Mucosa of stomach (tissue), 1 donor: ENCODE measurements around the gene SLC6A18.

Source experiments
- H3K27me3 ChIP-seq: one replicate; pipeline ENCODE4 v1.7.0; 2013; ENCODE audit warnings: mild to moderate bottlenecking, low read length; ENCODE audit not compliant: control insufficient read depth, insufficient read depth
- H3K36me3 ChIP-seq: one replicate; pipeline ENCODE4 v1.7.0; 2013; ENCODE audit warnings: low read length; ENCODE audit not compliant: control insufficient read depth, insufficient read depth
- H3K4me1 ChIP-seq: one replicate; pipeline ENCODE4 v1.7.0; 2013; ENCODE audit warnings: mild to moderate bottlenecking, low read length; ENCODE audit not compliant: control insufficient read depth, insufficient read depth
- H3K4me3 ChIP-seq: one replicate; pipeline ENCODE4 v1.7.0; 2013; ENCODE audit warnings: low read length
- H3K9ac ChIP-seq: one replicate; pipeline ENCODE4 v1.7.0; 2013; ENCODE audit warnings: mild to moderate bottlenecking, low read length, moderate library complexity
- H3K9me3 ChIP-seq: one replicate; pipeline ENCODE4 v1.7.0; 2013; ENCODE audit warnings: mild to moderate bottlenecking, low read length, moderate library complexity; ENCODE audit not compliant: control insufficient read depth
- donor health status: Pancreatic carcinoma.

Gene SLC6A18

DNA sequence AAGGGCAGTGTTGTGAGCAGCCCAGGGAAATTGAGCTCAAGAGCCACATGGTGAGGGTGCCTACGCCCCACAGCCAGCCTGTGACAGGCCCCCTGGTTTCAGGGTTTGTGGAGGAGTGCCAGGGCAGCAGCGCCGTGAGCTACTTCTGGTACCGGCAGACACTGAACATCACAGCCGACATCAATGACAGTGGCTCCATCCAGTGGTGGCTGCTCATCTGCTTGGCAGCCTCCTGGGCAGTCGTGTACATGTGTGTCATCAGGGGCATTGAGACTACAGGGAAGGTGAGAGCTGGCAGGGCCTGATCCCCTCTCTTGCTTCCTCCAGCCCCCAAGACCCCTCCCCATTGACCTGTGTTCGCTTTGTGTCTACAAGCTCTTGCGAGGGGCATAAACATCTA is 10.2 kb downstream of the SLC6A18 start:
- H3K4me1 ChIP-seq, result peaks cover 14% of the 10 kb centered on the region

DNA sequence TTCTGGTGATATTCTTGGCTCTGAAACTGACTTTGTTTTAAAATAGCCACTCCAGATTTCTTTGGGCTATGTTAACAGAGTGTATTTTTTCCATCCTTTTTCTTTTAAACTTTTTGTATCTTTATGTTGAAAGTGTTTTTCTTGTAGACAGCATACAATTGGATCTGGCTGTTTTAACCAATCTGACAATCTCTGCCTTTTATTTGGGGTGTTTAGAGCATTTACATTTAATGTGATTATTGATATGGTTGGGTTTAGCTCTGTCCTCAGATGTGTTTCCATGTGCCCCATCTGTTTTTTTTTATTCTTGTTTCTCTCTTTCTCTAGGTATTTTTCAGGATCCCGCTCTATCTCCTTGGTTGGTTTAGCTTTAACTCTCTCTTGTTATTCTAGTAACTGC is 10.7 kb downstream of the SLC6A18 start:
- Histone ChIP-seq H3K4me3 (no peak overlapping the region), H3K9me3 (no peaks in the 10 kb centered on the region), H3K9ac (no peak overlapping the region), H3K27me3 (no peaks in the 10 kb centered on the region), H3K36me3 (no peaks in the 10 kb centered on the region), H3K4me1 (peaks cover 14% of the 10 kb centered on the region)

More for the DNA sequence above, 10.2 kb downstream of the SLC6A18 start:
- Histone ChIP-seq H3K9me3 (no peaks in the 10 kb centered on the region), H3K9ac (no peak overlapping the region), H3K36me3 (no peaks in the 10 kb centered on the region), H3K27me3 (no peaks in the 10 kb centered on the region), H3K4me3 (no peak overlapping the region)

DNA sequence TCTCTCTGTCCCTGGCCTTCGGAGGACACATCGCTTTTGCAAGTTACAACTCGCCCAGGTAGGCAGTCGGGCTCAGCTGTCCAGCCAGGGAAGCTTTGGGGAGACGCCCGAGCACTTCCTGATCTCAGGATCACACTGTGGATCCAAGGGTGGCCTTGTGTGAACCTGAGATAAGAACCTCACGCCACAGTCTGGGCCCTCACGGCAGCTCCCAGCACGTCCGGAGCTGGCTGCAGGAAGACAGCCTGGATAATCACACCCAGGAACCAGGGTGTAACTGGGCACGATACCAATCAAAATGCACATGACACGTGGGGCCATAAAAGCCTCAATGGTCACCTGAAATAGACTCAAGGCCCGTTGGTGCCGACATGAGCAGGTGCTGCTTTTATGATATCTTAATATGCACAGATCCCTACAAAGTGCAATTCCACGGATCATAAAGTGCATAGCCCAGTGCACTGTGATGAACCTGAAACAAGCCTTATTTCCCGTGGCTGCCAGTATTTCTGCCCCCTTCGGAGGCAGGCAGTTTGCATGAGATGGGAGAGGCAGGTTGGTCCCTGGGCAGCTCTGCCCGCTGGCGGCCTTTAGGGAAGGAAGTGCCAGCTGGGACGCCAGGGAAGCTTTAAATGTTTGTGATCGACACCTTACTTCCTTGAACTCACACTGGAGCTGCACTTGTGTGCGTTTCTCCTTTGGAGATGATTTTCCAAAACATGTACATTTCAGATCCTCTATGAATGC is 14.5 kb downstream of the SLC6A18 start:
- no peak overlapping the region for H3K9ac ChIP-seq

DNA sequence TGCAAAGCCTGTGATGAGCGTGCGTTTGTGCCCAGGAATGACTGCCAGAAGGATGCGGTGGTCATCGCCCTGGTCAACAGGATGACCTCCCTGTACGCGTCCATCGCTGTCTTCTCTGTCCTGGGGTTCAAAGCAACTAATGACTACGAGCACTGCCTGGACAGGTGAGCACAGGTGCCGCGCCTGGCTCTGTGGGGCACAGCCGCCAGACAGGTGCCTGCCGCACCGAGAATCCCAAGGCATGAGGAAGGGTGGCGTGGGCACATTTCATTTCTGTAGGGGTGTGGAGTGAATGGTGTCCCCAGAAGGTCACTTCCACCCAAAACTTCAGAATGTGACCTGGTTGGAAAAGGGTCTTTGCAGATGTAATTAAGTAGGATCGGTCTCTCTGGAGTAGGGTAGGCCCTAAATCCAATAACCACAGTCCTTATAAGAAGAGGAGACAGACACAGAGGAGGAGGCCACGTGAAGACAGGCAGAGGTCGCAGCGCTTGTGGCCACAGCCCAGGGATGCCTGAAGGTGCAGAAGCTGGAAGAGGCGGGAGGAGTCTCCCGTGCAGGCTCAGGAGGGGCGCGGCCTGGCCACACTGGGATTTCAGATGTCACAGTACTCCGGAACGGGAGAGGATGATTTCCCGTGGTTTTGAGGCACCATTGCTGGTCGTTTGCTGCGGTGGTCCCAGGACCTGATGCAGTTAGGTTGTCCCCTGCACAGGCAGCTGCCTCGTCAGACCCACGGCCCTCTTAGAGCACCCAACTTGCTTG is 15.5 kb downstream of the SLC6A18 start:
- Histone ChIP-seq H3K9me3 (no peaks in the 10 kb centered on the region), H3K4me3 (no peak overlapping the region), H3K27me3 (peaks cover 19% of the 10 kb centered on the region), H3K36me3 (no peaks in the 10 kb centered on the region), H3K4me1 (peaks cover 14% of the 10 kb centered on the region), H3K9ac (no peak overlapping the region)

More for the DNA sequence above, 14.5 kb downstream of the SLC6A18 start:
- Histone ChIP-seq H3K4me1 (peaks cover 14% of the 10 kb centered on the region), H3K9me3 (no peaks in the 10 kb centered on the region), H3K36me3 (no peaks in the 10 kb centered on the region), H3K4me3 (no peak overlapping the region), H3K27me3 (peaks cover 9% of the 10 kb centered on the region)

DNA sequence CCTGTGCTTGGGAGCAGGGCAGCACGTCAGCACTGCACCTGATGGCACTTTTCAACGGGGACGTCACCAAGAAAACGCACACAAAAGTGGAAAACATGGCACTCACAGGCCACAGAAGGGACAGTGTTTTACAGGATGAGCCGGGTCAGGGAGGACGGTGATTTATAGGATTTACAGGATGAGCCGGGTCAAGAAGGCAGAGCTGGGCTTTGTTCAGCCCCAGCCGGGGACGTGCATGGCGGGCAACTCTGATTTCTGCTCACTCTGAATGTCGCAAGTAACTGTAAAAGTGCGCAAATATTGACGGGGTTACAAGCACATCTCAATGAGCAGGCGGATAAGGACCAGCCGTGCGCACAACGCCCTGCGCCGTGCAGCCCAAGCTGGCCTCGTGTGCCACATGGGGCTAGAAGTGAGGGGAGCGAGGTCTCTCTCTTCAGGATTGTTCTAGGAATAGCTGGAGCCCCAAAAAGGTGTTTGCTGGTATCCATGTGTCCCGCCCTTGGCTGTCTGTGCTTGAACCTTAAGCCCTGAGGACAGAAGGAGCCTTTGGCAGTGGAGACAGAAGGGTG is 16.4 kb downstream of the SLC6A18 start:
- H3K27me3 ChIP-seq, result peaks cover 28% of the 10 kb centered on the region
- H3K4me3 ChIP-seq, result no peak overlapping the region
- no peaks in the 10 kb centered on the region for H3K36me3 ChIP-seq
- H3K9ac ChIP-seq, result no peak overlapping the region
- no peaks in the 10 kb centered on the region for H3K9me3 ChIP-seq
- peaks cover 14% of the 10 kb centered on the region for H3K4me1 ChIP-seq

DNA sequence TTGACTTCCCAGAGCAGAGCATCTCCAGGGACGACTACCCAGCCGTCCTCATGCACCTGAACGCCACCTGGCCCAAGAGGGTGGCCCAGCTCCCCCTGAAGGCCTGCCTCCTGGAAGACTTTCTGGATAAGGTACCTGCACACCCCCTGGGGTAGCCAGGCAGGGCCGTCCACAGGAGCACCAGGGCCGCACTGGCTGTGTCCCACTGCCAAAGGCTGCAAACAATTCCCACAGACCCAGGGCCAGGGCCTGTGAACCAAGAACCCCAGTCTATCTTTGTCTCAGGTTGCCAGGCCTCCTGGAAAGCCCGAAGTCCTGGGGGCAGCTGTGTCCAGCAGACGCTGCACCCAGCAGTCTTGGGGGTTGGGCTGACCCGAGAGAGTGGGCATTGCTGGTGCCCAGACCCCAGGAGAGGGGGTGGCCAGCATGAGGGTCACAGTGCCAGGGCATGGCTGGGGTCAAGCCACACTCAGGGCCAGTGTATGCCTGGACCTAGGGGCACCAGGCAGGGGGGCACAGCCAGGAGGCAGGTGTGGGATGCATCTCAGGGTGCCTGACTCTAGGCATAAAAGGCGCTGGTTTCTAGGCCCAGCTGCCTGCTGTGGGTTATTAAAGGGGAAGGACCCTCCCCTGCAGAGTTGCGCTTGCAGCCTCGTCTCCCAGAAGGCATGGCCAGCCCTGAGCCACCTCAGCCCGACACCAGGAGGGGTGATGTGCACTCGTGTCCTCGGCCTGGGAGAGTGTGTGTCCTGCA is 17.7 kb downstream of the SLC6A18 start:
- no peak overlapping the region for H3K9ac ChIP-seq
- no peaks in the 10 kb centered on the region for H3K36me3 ChIP-seq
- H3K27me3 ChIP-seq, result peaks cover 30% of the 10 kb centered on the region
- peaks cover 14% of the 10 kb centered on the region for H3K4me1 ChIP-seq
- no peaks in the 10 kb centered on the region for H3K9me3 ChIP-seq
- no peak overlapping the region for H3K4me3 ChIP-seq

DNA sequence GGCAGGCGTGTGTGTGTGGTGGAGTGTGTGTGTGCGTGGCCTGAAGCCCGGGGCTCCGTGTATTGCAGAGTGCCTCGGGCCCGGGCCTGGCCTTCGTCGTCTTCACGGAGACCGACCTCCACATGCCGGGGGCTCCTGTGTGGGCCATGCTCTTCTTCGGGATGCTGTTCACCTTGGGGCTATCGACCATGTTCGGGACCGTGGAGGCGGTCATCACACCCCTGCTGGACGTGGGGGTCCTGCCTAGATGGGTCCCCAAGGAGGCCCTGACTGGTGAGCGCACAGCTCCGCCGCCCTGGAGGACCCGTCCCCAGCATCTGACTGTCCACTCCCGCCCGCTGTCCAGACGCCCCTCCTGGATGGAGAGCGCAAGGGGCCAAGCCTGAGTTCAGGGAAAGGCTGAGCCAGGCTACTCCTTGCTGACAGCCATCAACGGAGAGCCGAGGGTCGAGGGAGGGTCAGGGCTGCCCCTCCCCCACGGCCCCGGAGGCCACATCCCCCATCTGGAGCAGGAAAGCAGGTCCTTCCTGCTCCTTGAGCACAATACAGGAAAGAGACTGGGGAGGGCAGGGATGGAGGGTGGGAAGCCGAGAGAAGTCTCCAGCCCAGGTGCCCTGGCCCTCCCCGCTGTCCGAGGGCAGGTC is 18.4 kb downstream of the SLC6A18 start:
- H3K27me3 ChIP-seq, result peaks cover 30% of the 10 kb centered on the region
- H3K36me3 ChIP-seq, result no peaks in the 10 kb centered on the region
- H3K4me3 ChIP-seq, result no peak overlapping the region
- peaks cover 14% of the 10 kb centered on the region for H3K4me1 ChIP-seq
- no peak overlapping the region for H3K9ac ChIP-seq
- H3K9me3 ChIP-seq, result no peaks in the 10 kb centered on the region

DNA sequence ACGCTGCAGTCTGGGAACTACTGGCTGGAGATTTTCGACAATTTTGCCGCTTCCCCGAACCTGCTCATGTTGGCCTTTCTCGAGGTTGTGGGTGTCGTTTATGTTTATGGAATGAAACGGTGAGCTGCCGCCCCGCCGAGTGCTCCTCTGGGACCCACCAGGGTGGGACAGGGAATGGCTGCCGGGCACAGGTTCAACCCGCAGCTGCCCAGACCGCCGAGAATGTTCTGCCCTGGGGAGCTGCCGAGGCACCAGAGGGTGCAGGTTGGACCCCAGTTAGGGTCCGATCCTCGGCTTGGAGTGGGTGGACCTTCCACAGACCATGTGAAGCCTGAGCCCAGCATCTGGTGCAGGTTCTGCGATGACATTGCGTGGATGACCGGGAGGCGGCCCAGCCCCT is 19.1 kb downstream of the SLC6A18 start:
- no peaks in the 10 kb centered on the region for H3K36me3 ChIP-seq
- H3K4me3 ChIP-seq, result no peak overlapping the region
- H3K9ac ChIP-seq, result no peak overlapping the region
- H3K9me3 ChIP-seq, result no peaks in the 10 kb centered on the region
- peaks cover 10% of the 10 kb centered on the region for H3K4me1 ChIP-seq
- H3K27me3 ChIP-seq, result peaks cover 30% of the 10 kb centered on the region

DNA sequence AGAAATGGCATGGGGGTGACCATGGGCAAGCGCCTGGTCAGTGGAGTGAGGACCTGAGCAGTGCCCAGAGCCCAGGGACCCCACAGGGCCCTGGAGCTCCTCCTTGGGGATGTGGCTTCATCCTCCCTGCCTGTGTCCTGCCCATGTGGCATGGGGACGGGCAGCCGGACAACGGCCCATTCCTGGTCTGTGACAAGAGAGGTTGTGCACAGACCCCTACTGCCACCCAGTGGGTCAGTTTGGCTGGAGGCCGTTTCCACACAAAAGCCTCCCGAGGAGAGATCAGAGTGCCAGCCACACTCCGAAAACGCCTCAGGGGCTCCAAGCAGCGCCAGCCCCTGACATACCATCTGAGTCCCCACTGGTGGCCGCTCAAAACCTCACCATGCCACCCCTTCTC is 19.8 kb downstream of the SLC6A18 start:
- peaks cover 3% of the 10 kb centered on the region for H3K4me1 ChIP-seq
- no peak overlapping the region for H3K4me3 ChIP-seq
- peaks cover 30% of the 10 kb centered on the region for H3K27me3 ChIP-seq
- H3K9me3 ChIP-seq, result no peaks in the 10 kb centered on the region
- H3K36me3 ChIP-seq, result no peaks in the 10 kb centered on the region
- no peak overlapping the region for H3K9ac ChIP-seq

DNA sequence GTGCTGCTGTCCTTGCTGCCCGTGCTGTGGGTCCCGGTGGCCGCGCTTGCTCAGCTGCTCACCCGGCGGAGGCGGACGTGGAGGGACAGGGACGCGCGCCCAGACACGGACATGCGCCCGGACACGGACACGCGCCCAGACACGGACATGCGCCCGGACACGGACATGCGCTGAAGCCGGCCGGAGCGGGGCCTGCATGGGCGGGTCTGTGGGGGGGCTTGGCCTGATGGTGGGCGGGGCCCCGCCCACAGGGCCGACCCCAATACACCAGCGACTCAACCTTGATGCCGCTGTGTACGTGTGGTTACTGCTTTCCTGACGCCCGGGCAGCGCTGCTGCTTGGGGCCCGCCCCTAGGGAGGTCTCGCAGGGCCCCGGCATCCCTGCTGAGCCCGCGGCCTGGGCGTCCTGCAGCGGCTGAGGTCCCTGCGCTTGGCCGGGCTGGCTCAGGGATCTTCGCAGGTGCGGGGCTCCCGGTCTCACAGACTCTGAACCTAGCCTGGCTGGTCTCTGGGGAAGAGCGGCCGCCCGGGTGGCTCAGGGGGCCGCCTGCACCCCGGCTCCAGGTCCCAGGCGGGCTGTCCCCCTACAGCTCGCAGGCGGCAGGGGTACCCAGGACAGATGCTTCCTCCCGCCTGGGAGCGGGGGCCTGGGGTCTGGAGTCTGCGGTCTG is 20.9 kb downstream of the SLC6A18 start:
- no peak overlapping the region for H3K4me3 ChIP-seq
- H3K9me3 ChIP-seq, result no peaks in the 10 kb centered on the region
- peaks cover 30% of the 10 kb centered on the region for H3K27me3 ChIP-seq

More for the DNA sequence above, 20.9 kb downstream of the SLC6A18 start:
- Histone ChIP-seq H3K36me3 (no peaks in the 10 kb centered on the region), H3K9ac (no peak overlapping the region), H3K4me1 (no peaks in the 10 kb centered on the region)
